HepG2 (cell line): Measurements from ENCODE around the gene GADD45A.

Experiments
- CBX1 ChIP-seq: IDR thresholded peaks from one replicate; pipeline ENCODE4 v1.6.1; 2016; ENCODE audit warnings: antibody characterized with exemption, low read depth
- CREM ChIP-seq, 2 experiments: sonication (generic) in 1 of 2; formaldehyde crosslinking in 1 of 2; IDR thresholded peaks; 2 replicates each; pipeline versions ENCODE4 v1.4.0 to v1.6.1; 2016 to 2020; ENCODE audit warnings: antibody characterized with exemption in 1 of 2, mild to moderate bottlenecking in 1 of 2, missing genetic modification reagents in 1 of 2
- CTCF ChIP-seq: sonication (generic); formaldehyde crosslinking; IDR thresholded peaks from 2 replicates; pipeline ENCODE4 v1.5.0; 2020; ENCODE audit warnings: mild to moderate bottlenecking, missing genetic modification reagents, moderate library complexity
- HCFC1 ChIP-seq: fragments of 150-350 bp; IDR thresholded peaks from 2 replicates; pipeline ENCODE4 v1.6.1; 2014; ENCODE audit warnings: low read depth, low read length
- HNRNPL ChIP-seq: fragments of 200-400 bp; formaldehyde crosslinking; IDR thresholded peaks from 2 replicates; pipeline ENCODE4 v1.6.1; 2017; ENCODE audit warnings: mild to moderate bottlenecking, low read depth, low read length
- MAFG ChIP-seq: sonication (generic); formaldehyde crosslinking; IDR thresholded peaks from 2 replicates; pipeline ENCODE4 v1.5.1; 2020; ENCODE audit warnings: mild to moderate bottlenecking, missing genetic modification reagents
- POLR2A ChIP-seq, 2 experiments: IDR thresholded peaks; 2 replicates each; pipeline ENCODE4 v1.6.1; 2011; ENCODE audit warnings: low read depth in 2 of 2, low read length in 2 of 2, mild to moderate bottlenecking in 1 of 2, moderate library complexity in 1 of 2; ENCODE audit not compliant: insufficient read depth in 1 of 2
- RORA ChIP-seq: sonication (generic); formaldehyde crosslinking; IDR thresholded peaks from 2 replicates; pipeline ENCODE4 v1.5.0; 2020; ENCODE audit warnings: mild to moderate bottlenecking, missing genetic modification reagents, moderate library complexity
- SMAD3 ChIP-seq: sonication (generic); formaldehyde crosslinking; IDR thresholded peaks from 2 replicates; pipeline ENCODE4 v1.4.0; 2020; ENCODE audit warnings: missing genetic modification reagents
- ZNF317 ChIP-seq: sonication (generic); formaldehyde crosslinking; IDR thresholded peaks from 2 replicates; pipeline ENCODE4 v1.5.0; 2020; ENCODE audit warnings: mild to moderate bottlenecking, missing genetic modification reagents
- ZNF569 ChIP-seq: sonication (generic); formaldehyde crosslinking; IDR thresholded peaks from 2 replicates; pipeline ENCODE4 v1.5.0; 2020; ENCODE audit warnings: mild to moderate bottlenecking, missing genetic modification reagents, moderate library complexity, borderline replicate concordance
- TF ChIP-seq, protein P1 (sequence below), 2 experiments: fragments of 450-650 bp in 1 of 2; sonication (generic) in 1 of 2; formaldehyde crosslinking in 1 of 2; IDR thresholded peaks; 2 replicates each; pipeline versions ENCODE4 v1.6.1 to v1.8.0; 2016 to 2022; ENCODE audit warnings: antibody characterized with exemption in 1 of 2, mild to moderate bottlenecking in 1 of 2, missing genetic modification reagents in 1 of 2
- TF ChIP-seq, protein P2 (sequence below): sonication (generic); formaldehyde crosslinking; IDR thresholded peaks from 2 replicates; pipeline ENCODE4 v1.8.0; 2022; ENCODE audit warnings: missing genetic modification reagents, mild to moderate bottlenecking, inconsistent platforms, borderline replicate concordance

GRCh38 chr1:67672260-67672803, 12.7 kb upstream of the GADD45A start:
- TF ChIP-seq, protein P1, sequence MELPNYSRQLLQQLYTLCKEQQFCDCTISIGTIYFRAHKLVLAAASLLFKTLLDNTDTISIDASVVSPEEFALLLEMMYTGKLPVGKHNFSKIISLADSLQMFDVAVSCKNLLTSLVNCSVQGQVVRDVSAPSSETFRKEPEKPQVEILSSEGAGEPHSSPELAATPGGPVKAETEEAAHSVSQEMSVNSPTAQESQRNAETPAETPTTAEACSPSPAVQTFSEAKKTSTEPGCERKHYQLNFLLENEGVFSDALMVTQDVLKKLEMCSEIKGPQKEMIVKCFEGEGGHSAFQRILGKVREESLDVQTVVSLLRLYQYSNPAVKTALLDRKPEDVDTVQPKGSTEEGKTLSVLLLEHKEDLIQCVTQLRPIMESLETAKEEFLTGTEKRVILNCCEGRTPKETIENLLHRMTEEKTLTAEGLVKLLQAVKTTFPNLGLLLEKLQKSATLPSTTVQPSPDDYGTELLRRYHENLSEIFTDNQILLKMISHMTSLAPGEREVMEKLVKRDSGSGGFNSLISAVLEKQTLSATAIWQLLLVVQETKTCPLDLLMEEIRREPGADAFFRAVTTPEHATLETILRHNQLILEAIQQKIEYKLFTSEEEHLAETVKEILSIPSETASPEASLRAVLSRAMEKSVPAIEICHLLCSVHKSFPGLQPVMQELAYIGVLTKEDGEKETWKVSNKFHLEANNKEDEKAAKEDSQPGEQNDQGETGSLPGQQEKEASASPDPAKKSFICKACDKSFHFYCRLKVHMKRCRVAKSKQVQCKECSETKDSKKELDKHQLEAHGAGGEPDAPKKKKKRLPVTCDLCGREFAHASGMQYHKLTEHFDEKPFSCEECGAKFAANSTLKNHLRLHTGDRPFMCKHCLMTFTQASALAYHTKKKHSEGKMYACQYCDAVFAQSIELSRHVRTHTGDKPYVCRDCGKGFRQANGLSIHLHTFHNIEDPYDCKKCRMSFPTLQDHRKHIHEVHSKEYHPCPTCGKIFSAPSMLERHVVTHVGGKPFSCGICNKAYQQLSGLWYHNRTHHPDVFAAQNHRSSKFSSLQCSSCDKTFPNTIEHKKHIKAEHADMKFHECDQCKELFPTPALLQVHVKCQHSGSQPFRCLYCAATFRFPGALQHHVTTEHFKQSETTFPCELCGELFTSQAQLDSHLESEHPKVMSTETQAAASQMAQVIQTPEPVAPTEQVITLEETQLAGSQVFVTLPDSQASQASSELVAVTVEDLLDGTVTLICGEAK (IDR thresholded peaks at IDR 0.05): no peak
- TF ChIP-seq, protein P1 (CRISPR knock-in tag; IDR thresholded peaks at IDR 0.05): no peak
- no peak for TF ChIP-seq ZNF569
- TF ChIP-seq, protein P2, sequence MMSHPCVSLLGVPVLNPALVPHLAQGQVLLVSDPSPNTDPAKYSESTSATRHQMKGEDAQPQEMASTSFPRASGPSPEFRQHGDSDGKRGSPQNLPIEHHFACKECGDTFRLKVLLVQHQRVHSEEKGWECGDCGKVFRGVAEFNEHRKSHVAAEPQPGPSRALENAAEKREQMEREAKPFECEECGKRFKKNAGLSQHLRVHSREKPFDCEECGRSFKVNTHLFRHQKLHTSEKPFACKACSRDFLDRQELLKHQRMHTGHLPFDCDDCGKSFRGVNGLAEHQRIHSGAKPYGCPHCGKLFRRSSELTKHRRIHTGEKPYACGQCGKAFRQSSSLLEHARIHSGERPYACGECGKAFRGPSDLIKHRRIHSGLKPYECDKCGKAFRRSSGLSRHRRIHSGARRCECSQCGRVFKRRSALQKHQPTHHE: no peak
- no peak for TF ChIP-seq ZNF317 (CRISPR knock-in tag)
- no peak for TF ChIP-seq SMAD3 (CRISPR knock-in tag)
- no peak for TF ChIP-seq RORA
- TF ChIP-seq MAFG (CRISPR knock-in tag): no peak
- TF ChIP-seq HCFC1: no peak
- TF ChIP-seq CBX1: no peak
- TF ChIP-seq HNRNPL: no peak
- no peak for TF ChIP-seq CTCF (CRISPR knock-in tag)
- TF ChIP-seq POLR2A (IDR thresholded peaks at IDR 0.05; ENCODE audit: insufficient read depth in 1 of 2, low read depth in 2 of 2, low read length in 2 of 2): no peak
- no peak for TF ChIP-seq CREM (IDR thresholded peaks at IDR 0.05)
- TF ChIP-seq CREM (CRISPR knock-in tag; IDR thresholded peaks at IDR 0.05): no peak
